GM12891 (cell line): ENCODE measurements around the gene IGF1R.

Experiments used
- POLR2A ChIP-seq: IDR thresholded peaks from 2 replicates; pipeline ENCODE4 v1.6.1; 2011; ENCODE audit warnings: low read depth, low read length, control low read depth
- POLR2AphosphoS5 ChIP-seq: IDR thresholded peaks from 2 replicates; pipeline ENCODE4 v1.6.1; 2011; ENCODE audit warnings: low read depth, low read length, control low read depth
- POU2F2 ChIP-seq: IDR thresholded peaks from 2 replicates; pipeline ENCODE4 v1.6.1; 2011; ENCODE audit warnings: low read depth, mild to moderate bottlenecking, control low read depth, low read length, moderate library complexity
- SPI1 ChIP-seq: IDR thresholded peaks from 2 replicates; pipeline ENCODE4 v1.6.1; 2011; ENCODE audit warnings: low read depth, low read length, control low read depth
- TAF1 ChIP-seq: IDR thresholded peaks from 2 replicates; pipeline ENCODE4 v1.6.1; 2011; ENCODE audit warnings: low read depth, low read length, control low read depth

GRCh38 chr15:98843844-98844243 is 195.5 kb downstream of the IGF1R start:
- TF ChIP-seq SPI1 (no peak), POLR2A (no peak), POLR2AphosphoS5 (no peak), TAF1 (no peak), POU2F2 (no peak)
